Measurements from ENCODE around the gene OASL. TPM values are rescaled to one million over a fixed set of nuclear protein-coding genes. Genes with fewer than 3 reads are reported as not detected.
A peak's percentile ranks its signal among the peaks of the same experiment; 100 is the strongest.
"Not testable (repeated sequence)": the region's sequence is repeated elsewhere in the genome, so short reads cannot be mapped to it uniquely, and the experiment has no call there.

The OASL gene
- total RNA-seq: 10 to 100 TPM; 28.5 to 34.2 TPM

- DNase-seq: peak; percentile 75
- Mint-ChIP-seq H3K36me3 (ENCODE audit: low read depth) (peaks cover 28% of the 10 kb centered on the region), H3K27ac (peak within 1 kb of the TSS; percentile 94), H3K9me3 (peaks cover 5% of the 10 kb centered on the region), H3K4me3 (peak within 1 kb of the TSS; percentile 98), H3K27me3 (peaks cover 17% of the 10 kb centered on the region), H3K4me1 (peaks cover 46% of the 10 kb centered on the region)
- ChIA-PET POLR2A (interaction anchor here (0.6 to 1.0 kb wide), 3 partner anchors 21 to 154 kb away, joined by 4 read pairs; no protein-coding TSS in a partner anchor), CTCF (interaction anchor here (0.6 to 2.6 kb wide), 5 partner anchors 12 to 84 kb away, joined by 3 to 17 read pairs (median 3); no protein-coding TSS in a partner anchor)
Observed at GRCh38 chr12:121038861-121039668, at the start of gene OASL. TSS of gene OASL (minus strand) at chr12:121039246. CDS start at chr12:121038971, 275 bp downstream.

- ChIA-PET CTCF (interaction anchor here (1.4 kb wide), 1 partner anchor 9 kb away, joined by 3 read pairs; no protein-coding TSS in a partner anchor), POLR2A (no interaction called here)
- DNase-seq: no peak
- peaks cover 44% of the 10 kb centered on the region for H3K4me1 Mint-ChIP-seq
- H3K27me3 Mint-ChIP-seq: no peaks in the 10 kb centered on the region
- H3K27ac Mint-ChIP-seq: no peak overlapping the region
- H3K9me3 Mint-ChIP-seq: peaks cover 11% of the 10 kb centered on the region
- no peak overlapping the region for H3K4me3 Mint-ChIP-seq
- peaks cover 4% of the 10 kb centered on the region for H3K36me3 Mint-ChIP-seq (ENCODE audit: low read depth)
Observed at GRCh38 chr12:121088195-121088585, 49.1 kb upstream of the OASL start.

GRCh38 chr12:121087467-121088194, 48.6 kb upstream of the OASL start:
- Mint-ChIP-seq H3K9me3 (peaks cover 7% of the 10 kb centered on the region), H3K27me3 (no peaks in the 10 kb centered on the region), H3K36me3 (ENCODE audit: low read depth) (no peaks in the 10 kb centered on the region), H3K4me3 (no peak overlapping the region), H3K4me1 (peaks cover 38% of the 10 kb centered on the region), H3K27ac (peak overlapping the region; percentile 80)
- DNase-seq: no peak
- POLR2A ChIA-PET: no interaction called here
- CTCF ChIA-PET: interaction anchor here (1.0 kb wide), 1 partner anchor 12 kb away, joined by 4 read pairs; no protein-coding TSS in a partner anchor

GRCh38 chr12:121086781-121087295, 47.8 kb upstream of the OASL start:
- peaks cover 30% of the 10 kb centered on the region for H3K4me1 Mint-ChIP-seq
- ChIA-PET CTCF (interaction anchor here (0.6 to 2.2 kb wide), 3 partner anchors 13 to 390 kb away, joined by 3 to 8 read pairs (median 4); no protein-coding TSS in a partner anchor), POLR2A (no interaction called here)
- H3K27ac Mint-ChIP-seq: no peak overlapping the region
- peaks cover 3% of the 10 kb centered on the region for H3K9me3 Mint-ChIP-seq
- H3K27me3 Mint-ChIP-seq: no peaks in the 10 kb centered on the region
- no peak overlapping the region for H3K4me3 Mint-ChIP-seq
- DNase-seq: no peak
- H3K36me3 Mint-ChIP-seq (ENCODE audit: low read depth): no peaks in the 10 kb centered on the region

- POLR2A ChIA-PET: no interaction called here
- CTCF ChIA-PET: interaction anchor here (0.6 to 2.2 kb wide), 2 partner anchors 26 to 107 kb away, joined by 3 to 8 read pairs; no protein-coding TSS in a partner anchor
Observed at GRCh38 chr12:121085506-121086353, 46.7 kb upstream of the OASL start.

GRCh38 chr12:121085069-121085468, 46.0 kb upstream of the OASL start:
- ChIA-PET CTCF (interaction anchor here (2.2 kb wide), 1 partner anchor 25 kb away, joined by 8 read pairs; no protein-coding TSS in a partner anchor), POLR2A (no interaction called here)
- H3K9me3 Mint-ChIP-seq: no peaks in the 10 kb centered on the region
- no peak for DNase-seq
- no peak overlapping the region for H3K4me3 Mint-ChIP-seq
- H3K27ac Mint-ChIP-seq: no peak overlapping the region
- H3K4me1 Mint-ChIP-seq: peaks cover 22% of the 10 kb centered on the region
- H3K27me3 Mint-ChIP-seq: peaks cover 4% of the 10 kb centered on the region
- H3K36me3 Mint-ChIP-seq (ENCODE audit: low read depth): no peaks in the 10 kb centered on the region

More at GRCh38 chr12:121085506-121086353, 46.7 kb upstream of the OASL start:
- H3K4me3 Mint-ChIP-seq: no peak overlapping the region
- no peak for DNase-seq
- H3K27ac Mint-ChIP-seq: no peak overlapping the region
- peaks cover 4% of the 10 kb centered on the region for H3K27me3 Mint-ChIP-seq
- no peaks in the 10 kb centered on the region for H3K9me3 Mint-ChIP-seq
- peaks cover 22% of the 10 kb centered on the region for H3K4me1 Mint-ChIP-seq
- H3K36me3 Mint-ChIP-seq (ENCODE audit: low read depth): no peaks in the 10 kb centered on the region

- ChIA-PET POLR2A (no interaction called here), CTCF (interaction anchor here (2.6 kb wide), 1 partner anchor 24 kb away, joined by 9 read pairs; no protein-coding TSS in a partner anchor)
- Mint-ChIP-seq H3K4me1 (peaks cover 22% of the 10 kb centered on the region), H3K4me3 (no peak overlapping the region), H3K36me3 (ENCODE audit: low read depth) (no peaks in the 10 kb centered on the region), H3K27me3 (peaks cover 4% of the 10 kb centered on the region), H3K27ac (no peak overlapping the region), H3K9me3 (no peaks in the 10 kb centered on the region)
- no peak for DNase-seq
Observed at GRCh38 chr12:121084229-121084628, 45.2 kb upstream of the OASL start.

GRCh38 chr12:121080909-121081308, 41.9 kb upstream of the OASL start:
- H3K27ac Mint-ChIP-seq: no peak overlapping the region
- H3K4me3 Mint-ChIP-seq: no peak overlapping the region
- no peak for DNase-seq
- ChIA-PET CTCF (interaction anchor here (1.0 kb wide), 1 partner anchor 20 kb away, joined by 3 read pairs; no protein-coding TSS in a partner anchor), POLR2A (interaction anchor here (0.6 kb wide), 1 partner anchor 263 kb away, joined by 3 read pairs; no protein-coding TSS in a partner anchor)
- H3K36me3 Mint-ChIP-seq (ENCODE audit: low read depth): no peaks in the 10 kb centered on the region
- no peaks in the 10 kb centered on the region for H3K9me3 Mint-ChIP-seq
- no peaks in the 10 kb centered on the region for H3K4me1 Mint-ChIP-seq
- H3K27me3 Mint-ChIP-seq: peaks cover 4% of the 10 kb centered on the region

GRCh38 chr12:121079736-121080272, 40.8 kb upstream of the OASL start:
- CTCF ChIA-PET: interaction anchor here (0.5 to 1.1 kb wide), 3 partner anchors 9 to 1710 kb away, joined by 3 read pairs; no protein-coding TSS in a partner anchor
- no peak for DNase-seq
- H3K27me3 Mint-ChIP-seq: peaks cover 4% of the 10 kb centered on the region

GRCh38 chr12:121077440-121077839, 38.4 kb upstream of the OASL start:
- H3K36me3 Mint-ChIP-seq (ENCODE audit: low read depth); DNase-seq; H3K4me1 Mint-ChIP-seq; H3K27ac Mint-ChIP-seq; H3K4me3 Mint-ChIP-seq; POLR2A ChIA-PET; H3K9me3 Mint-ChIP-seq: not testable (repeated sequence)
- CTCF ChIA-PET: interaction anchor here (0.6 kb wide), 1 partner anchor 254 kb away, joined by 3 read pairs; no protein-coding TSS in a partner anchor
- peaks cover 14% of the 10 kb centered on the region for H3K27me3 Mint-ChIP-seq

More at GRCh38 chr12:121079736-121080272, 40.8 kb upstream of the OASL start:
- Mint-ChIP-seq H3K36me3 (ENCODE audit: low read depth) (no peaks in the 10 kb centered on the region), H3K4me3 (no peak overlapping the region), H3K9me3 (no peaks in the 10 kb centered on the region), H3K4me1 (no peaks in the 10 kb centered on the region), H3K27ac (no peak overlapping the region)
- POLR2A ChIA-PET: interaction anchor here (0.6 kb wide), 1 partner anchor 581 kb away, joined by 3 read pairs; no protein-coding TSS in a partner anchor

- H3K4me1 Mint-ChIP-seq; DNase-seq; POLR2A ChIA-PET; H3K36me3 Mint-ChIP-seq (ENCODE audit: low read depth); H3K27ac Mint-ChIP-seq; H3K4me3 Mint-ChIP-seq; CTCF ChIA-PET: not testable (repeated sequence)
- peaks cover 14% of the 10 kb centered on the region for H3K9me3 Mint-ChIP-seq
- peaks cover 10% of the 10 kb centered on the region for H3K27me3 Mint-ChIP-seq
Observed at GRCh38 chr12:121075911-121076310, 36.9 kb upstream of the OASL start.
